ENCODE results near the gene SNAP23. TPM values are rescaled to one million over a fixed set of nuclear protein-coding genes. Genes with fewer than 3 reads are reported as not detected.

The SNAP23 gene
- total and polyA plus RNA-seq, 2 of the 8 experiments (the other 6 are each of a cell fraction or from before 2014, with no cell fraction given): 58.0 to 72.8 TPM

DNA sequence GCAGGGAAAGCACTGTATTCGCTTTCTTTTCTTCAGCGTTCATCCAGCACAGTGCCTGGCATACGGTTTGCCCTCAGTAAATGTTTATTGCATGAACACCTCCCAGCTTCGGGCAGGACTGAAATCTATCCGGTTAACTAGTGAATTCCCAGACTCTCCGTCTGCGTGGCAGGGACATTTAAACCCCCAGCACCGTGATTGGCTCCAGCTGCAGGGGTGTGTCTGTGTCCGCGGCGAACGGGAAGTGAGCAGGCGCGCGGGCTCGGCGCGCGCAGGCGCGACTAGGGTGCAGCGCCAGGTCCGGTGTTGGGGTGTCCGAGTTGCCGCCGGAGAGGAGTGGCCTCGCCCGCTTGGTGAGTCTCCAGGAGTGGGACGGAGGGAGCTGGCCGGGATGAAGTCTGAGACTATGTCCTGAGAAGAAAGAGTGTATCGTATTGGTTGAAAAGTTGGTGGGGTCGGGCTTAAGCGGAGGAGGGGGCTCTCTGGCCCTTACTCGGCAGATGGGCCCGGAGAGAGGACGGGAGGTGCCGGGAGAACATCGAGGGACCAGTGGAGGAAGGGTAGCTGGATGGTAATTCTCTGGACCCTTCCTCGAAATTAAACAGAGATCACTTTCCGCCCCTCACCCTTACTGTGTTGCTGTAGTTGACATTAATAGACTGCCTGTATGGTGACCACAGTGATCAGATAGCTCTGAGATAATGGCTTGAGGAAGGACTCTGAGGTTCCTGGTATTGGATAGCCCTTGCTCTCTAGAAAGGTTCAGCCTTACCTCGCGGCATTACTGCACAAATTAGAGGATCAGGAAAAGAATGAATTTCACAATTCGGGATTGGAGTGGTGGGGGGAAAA lies at the start of gene SNAP23 (continued):
- TF ChIP-seq, protein P1, sequence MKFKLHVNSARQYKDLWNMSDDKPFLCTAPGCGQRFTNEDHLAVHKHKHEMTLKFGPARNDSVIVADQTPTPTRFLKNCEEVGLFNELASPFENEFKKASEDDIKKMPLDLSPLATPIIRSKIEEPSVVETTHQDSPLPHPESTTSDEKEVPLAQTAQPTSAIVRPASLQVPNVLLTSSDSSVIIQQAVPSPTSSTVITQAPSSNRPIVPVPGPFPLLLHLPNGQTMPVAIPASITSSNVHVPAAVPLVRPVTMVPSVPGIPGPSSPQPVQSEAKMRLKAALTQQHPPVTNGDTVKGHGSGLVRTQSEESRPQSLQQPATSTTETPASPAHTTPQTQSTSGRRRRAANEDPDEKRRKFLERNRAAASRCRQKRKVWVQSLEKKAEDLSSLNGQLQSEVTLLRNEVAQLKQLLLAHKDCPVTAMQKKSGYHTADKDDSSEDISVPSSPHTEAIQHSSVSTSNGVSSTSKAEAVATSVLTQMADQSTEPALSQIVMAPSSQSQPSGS (IDR thresholded peaks at IDR 0.05; ENCODE audit: low read length): no peak
- TF ChIP-seq YY1 (IDR thresholded peaks at IDR 0.05; ENCODE audit: low read depth, low read length) (no peak), TAF1 (IDR thresholded peaks at IDR 0.05; ENCODE audit: low read depth, low read length) (peak; percentile 82), SIN3A (conservative IDR thresholded peaks at IDR 0.05 in 1 of 2, IDR thresholded peaks at IDR 0.05 in 1 of 2; ENCODE audit: low read depth in 1 of 2, low read length in 2 of 2) (peak; percentile 8 to 61; a peak in 1 of 4 replicates), KDM4A (IDR thresholded peaks at IDR 0.05; ENCODE audit: low read depth, low read length, severe bottlenecking) (peak; percentile 82), TAF7 (optimal IDR thresholded peaks at IDR 0.05; ENCODE audit: borderline replicate concordance, low read depth, low read length) (peak; percentile 41), GTF2F1 (IDR thresholded peaks at IDR 0.05; ENCODE audit: borderline replicate concordance, low read depth, low read length) (no peak), POLR2AphosphoS5 (IDR thresholded peaks at IDR 0.05; ENCODE audit: low read depth, low read length) (peak; percentile 81), RNF2 (IDR thresholded peaks at IDR 0.05; ENCODE audit: borderline replicate concordance, low read depth, low read length, missing control alignments, poor library complexity, severe bottlenecking) (no peak), EP300 (IDR thresholded peaks at IDR 0.05; ENCODE audit: borderline replicate concordance in 1 of 2, low read depth in 2 of 2, low read length in 2 of 2) (no peak), ASH2L (IDR thresholded peaks at IDR 0.05; ENCODE audit: low read length) (peak; percentile 52), ZNF274 (IDR thresholded peaks at IDR 0.05; ENCODE audit: borderline replicate concordance, extremely low read depth, low read length) (no peak), TBP (IDR thresholded peaks at IDR 0.05; ENCODE audit: low read depth, low read length) (peak; percentile 66), CBX8 (IDR thresholded peaks at IDR 0.05; ENCODE audit: borderline replicate concordance, low read depth, low read length) (no peak), CHD1 (IDR thresholded peaks at IDR 0.05; ENCODE audit: low read depth, low read length) (no peak), SAP30 (IDR thresholded peaks at IDR 0.05; ENCODE audit: insufficient read depth, insufficient replicate concordance, low read length) (no peak), CBX5 (IDR thresholded peaks at IDR 0.05; ENCODE audit: low read depth, low read length) (no peak)
- TF ChIP-seq, protein P2, sequence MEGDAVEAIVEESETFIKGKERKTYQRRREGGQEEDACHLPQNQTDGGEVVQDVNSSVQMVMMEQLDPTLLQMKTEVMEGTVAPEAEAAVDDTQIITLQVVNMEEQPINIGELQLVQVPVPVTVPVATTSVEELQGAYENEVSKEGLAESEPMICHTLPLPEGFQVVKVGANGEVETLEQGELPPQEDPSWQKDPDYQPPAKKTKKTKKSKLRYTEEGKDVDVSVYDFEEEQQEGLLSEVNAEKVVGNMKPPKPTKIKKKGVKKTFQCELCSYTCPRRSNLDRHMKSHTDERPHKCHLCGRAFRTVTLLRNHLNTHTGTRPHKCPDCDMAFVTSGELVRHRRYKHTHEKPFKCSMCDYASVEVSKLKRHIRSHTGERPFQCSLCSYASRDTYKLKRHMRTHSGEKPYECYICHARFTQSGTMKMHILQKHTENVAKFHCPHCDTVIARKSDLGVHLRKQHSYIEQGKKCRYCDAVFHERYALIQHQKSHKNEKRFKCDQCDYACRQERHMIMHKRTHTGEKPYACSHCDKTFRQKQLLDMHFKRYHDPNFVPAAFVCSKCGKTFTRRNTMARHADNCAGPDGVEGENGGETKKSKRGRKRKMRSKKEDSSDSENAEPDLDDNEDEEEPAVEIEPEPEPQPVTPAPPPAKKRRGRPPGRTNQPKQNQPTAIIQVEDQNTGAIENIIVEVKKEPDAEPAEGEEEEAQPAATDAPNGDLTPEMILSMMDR (IDR thresholded peaks at IDR 0.05; ENCODE audit: control extremely low read depth in 1 of 3, insufficient read depth in 1 of 3, low read depth in 1 of 3, low read length in 3 of 3): no peak; a peak in 1 of 4 replicates

All from H1 (cell line).